KMS-11 (cell line): ENCODE measurements around the gene LYZ.

ENCODE experiments used
- H2AFZ ChIP-seq: fragments of 200-600 bp; sonication (generic); 2 replicates; pipeline ENCODE4 v1.6.1; 2016; ENCODE audit warnings: antibody characterized with exemption, mixed run types, low read depth
- H3K27ac ChIP-seq: fragments of 200-600 bp; sonication (generic); 2 replicates; pipeline ENCODE4 v1.6.1; 2016; ENCODE audit warnings: mild to moderate bottlenecking, mixed run types
- H3K27me3 ChIP-seq: fragments of 200-600 bp; sonication (generic); 2 replicates; pipeline ENCODE4 v1.6.1; 2017; ENCODE audit warnings: mild to moderate bottlenecking, low read depth, mixed run types, moderate library complexity; ENCODE audit not compliant: insufficient read depth
- H3K36me3 ChIP-seq: fragments of 200-600 bp; sonication (generic); 2 replicates; pipeline ENCODE4 v1.6.1; 2017; ENCODE audit warnings: mild to moderate bottlenecking, mixed run types; ENCODE audit not compliant: insufficient read depth
- H3K4me1 ChIP-seq: fragments of 200-600 bp; sonication (generic); 2 replicates; pipeline ENCODE4 v1.6.1; 2016; ENCODE audit warnings: mild to moderate bottlenecking, low read depth, mixed run types; ENCODE audit not compliant: poor library complexity, severe bottlenecking
- H3K4me2 ChIP-seq: fragments of 200-600 bp; sonication (generic); 2 replicates; pipeline ENCODE4 v1.7.0; 2016; ENCODE audit warnings: mild to moderate bottlenecking, mixed run types
- H3K4me3 ChIP-seq: fragments of 200-600 bp; sonication (generic); IDR thresholded peaks from 2 replicates; pipeline ENCODE4 v1.6.1; 2017; ENCODE audit warnings: low read depth, low read length, mixed read lengths; ENCODE audit not compliant: insufficient read depth
- H3K79me2 ChIP-seq: fragments of 200-600 bp; sonication (generic); 2 replicates; pipeline ENCODE4 v1.6.1; 2016; ENCODE audit warnings: low read depth, mixed run types; ENCODE audit not compliant: insufficient read depth
- H3K9ac ChIP-seq: fragments of 200-600 bp; sonication (generic); 2 replicates; pipeline ENCODE4 v1.6.1; 2016; ENCODE audit warnings: mild to moderate bottlenecking, mixed run types
- H4K20me1 ChIP-seq: fragments of 200-600 bp; sonication (generic); 2 replicates; pipeline ENCODE4 v1.6.1; 2016; ENCODE audit warnings: mild to moderate bottlenecking, mixed run types; ENCODE audit not compliant: insufficient read depth
- CTCF ChIP-seq: fragments of 200-600 bp; sonication (generic); conservative IDR thresholded peaks from 2 replicates; pipeline ENCODE4 v1.6.1; 2017; ENCODE audit warnings: low read depth, mild to moderate bottlenecking, antibody characterized with exemption, low read length, moderate library complexity, mixed read lengths

Gene LYZ

DNA sequence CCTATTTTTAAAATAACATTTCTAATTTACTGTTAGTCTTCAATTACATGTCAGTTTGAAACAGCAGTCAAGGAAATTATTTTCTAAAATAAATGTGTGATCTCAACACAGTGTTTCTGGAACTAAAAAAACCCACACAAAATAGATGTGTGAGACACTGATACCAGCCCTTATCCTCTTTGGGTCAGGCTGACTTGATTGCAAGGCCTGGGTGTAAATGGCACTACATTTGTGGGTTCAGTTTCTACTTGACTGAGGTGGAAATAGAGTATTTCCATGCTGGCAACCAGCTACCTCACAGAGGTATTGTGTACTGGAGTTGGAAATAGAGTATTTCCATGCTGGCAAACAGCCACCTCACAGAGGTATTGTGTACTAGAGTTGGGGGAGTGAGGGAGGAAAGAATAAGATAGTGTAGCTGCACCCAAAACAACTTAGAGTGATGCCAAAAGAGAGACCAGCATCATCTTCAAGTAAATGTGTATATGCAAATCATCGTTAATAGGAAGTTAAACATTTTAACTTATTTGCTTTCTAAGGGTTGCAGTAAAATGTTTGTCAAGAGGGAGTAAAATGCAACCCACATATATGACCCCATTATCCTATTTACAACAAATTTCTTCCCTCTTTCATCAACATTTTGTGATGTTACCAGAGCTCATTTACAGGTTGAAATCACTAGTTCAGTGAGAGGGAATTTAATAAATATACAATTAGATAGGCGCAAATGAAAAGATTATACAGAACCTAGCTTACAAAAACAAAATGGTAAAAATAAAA, 10.7 kb upstream of the LYZ start:
- Histone ChIP-seq H3K36me3 (no peaks in the 10 kb centered on the region), H3K27me3 (no peaks in the 10 kb centered on the region), H3K4me2 (no peak overlapping the region), H3K4me1 (no peaks in the 10 kb centered on the region), H3K4me3 (no peak overlapping the region), H3K27ac (no peak overlapping the region), H2AFZ (no peak overlapping the region), H3K79me2 (no peaks in the 10 kb centered on the region), H4K20me1 (no peaks in the 10 kb centered on the region), H3K9ac (no peak overlapping the region)
- no peak for TF ChIP-seq CTCF

GRCh38 chr12:69338120-69338859, 9.9 kb upstream of the LYZ start:
- no peak overlapping the region for H3K4me2 ChIP-seq
- no peak overlapping the region for H3K4me3 ChIP-seq
- no peak overlapping the region for H2AFZ ChIP-seq
- no peak overlapping the region for H3K27ac ChIP-seq
- TF ChIP-seq CTCF = no peak
- no peaks in the 10 kb centered on the region for H3K79me2 ChIP-seq
- no peaks in the 10 kb centered on the region for H3K36me3 ChIP-seq
- H3K4me1 ChIP-seq = no peaks in the 10 kb centered on the region
- no peak overlapping the region for H3K9ac ChIP-seq
- no peaks in the 10 kb centered on the region for H3K27me3 ChIP-seq
- H4K20me1 ChIP-seq = no peaks in the 10 kb centered on the region

GRCh38 chr12:69338936-69339335, 9.2 kb upstream of the LYZ start:
- no peak overlapping the region for H3K4me2 ChIP-seq
- no peak overlapping the region for H3K9ac ChIP-seq
- no peaks in the 10 kb centered on the region for H4K20me1 ChIP-seq
- H2AFZ ChIP-seq = no peak overlapping the region
- no peaks in the 10 kb centered on the region for H3K27me3 ChIP-seq
- H3K4me1 ChIP-seq = no peaks in the 10 kb centered on the region
- H3K4me3 ChIP-seq = no peak overlapping the region
- H3K27ac ChIP-seq = no peak overlapping the region
- no peak for TF ChIP-seq CTCF
- H3K36me3 ChIP-seq = no peaks in the 10 kb centered on the region
- H3K79me2 ChIP-seq = no peaks in the 10 kb centered on the region

DNA sequence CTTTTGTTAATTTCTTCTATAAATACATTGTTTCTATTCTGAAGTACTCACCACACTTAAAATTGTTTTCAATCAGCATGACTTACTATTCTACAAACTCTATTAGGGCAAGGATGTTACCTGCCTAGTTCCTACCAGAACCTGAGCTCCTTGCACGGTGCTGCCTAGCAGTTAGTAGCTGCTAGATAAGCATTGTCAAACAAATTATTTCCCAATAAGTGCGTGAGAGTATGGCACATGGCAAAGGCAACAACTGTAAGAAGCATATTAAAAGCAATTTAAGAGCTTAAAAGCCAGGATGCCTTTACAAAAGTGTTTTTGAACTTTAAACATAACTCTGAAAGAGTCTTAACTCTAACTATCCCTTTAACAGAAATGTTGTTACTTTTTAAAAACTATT, 8.2 kb upstream of the LYZ start:
- Histone ChIP-seq H3K27me3 (no peaks in the 10 kb centered on the region), H3K4me2 (no peak overlapping the region), H3K36me3 (no peaks in the 10 kb centered on the region), H3K4me1 (no peaks in the 10 kb centered on the region), H3K4me3 (no peak overlapping the region), H2AFZ (no peak overlapping the region), H3K9ac (no peak overlapping the region), H4K20me1 (no peaks in the 10 kb centered on the region), H3K27ac (no peak overlapping the region), H3K79me2 (no peaks in the 10 kb centered on the region)
- TF ChIP-seq CTCF = no peak
